Osteocyte (in vitro differentiated cells): ENCODE data around the gene TMEM247. TPM values are rescaled to one million over a fixed set of nuclear protein-coding genes. Genes with fewer than 3 reads are reported as not detected.

Source experiments
- DNase-seq: peaks from one replicate; pipeline ENCODE4 v3.0.0; 2021; ENCODE audit warnings: mixed read lengths; ENCODE audit not compliant: unreplicated experiment; ENCODE audit errors: extremely low spot score
- H3K27ac Mint-ChIP-seq: one replicate; pipeline ENCODE4 v1.8.0; 2021; ENCODE audit warnings: mild to moderate bottlenecking, mixed read lengths; ENCODE audit not compliant: unreplicated experiment
- H3K27me3 Mint-ChIP-seq: one replicate; pipeline ENCODE4 v1.8.0; 2021; ENCODE audit warnings: mixed read lengths; ENCODE audit not compliant: unreplicated experiment
- H3K36me3 Mint-ChIP-seq: one replicate; pipeline ENCODE4 v1.8.0; 2021; ENCODE audit warnings: mixed read lengths; ENCODE audit not compliant: unreplicated experiment
- H3K4me1 Mint-ChIP-seq: one replicate; pipeline ENCODE4 v1.8.0; 2021; ENCODE audit warnings: mixed read lengths; ENCODE audit not compliant: unreplicated experiment
- H3K4me3 Mint-ChIP-seq: one replicate; pipeline ENCODE4 v1.8.0; 2021; ENCODE audit warnings: mild to moderate bottlenecking, moderate library complexity, mixed read lengths; ENCODE audit not compliant: unreplicated experiment
- H3K9me3 Mint-ChIP-seq: one replicate; pipeline ENCODE4 v1.8.0; 2021; ENCODE audit warnings: mixed read lengths; ENCODE audit not compliant: unreplicated experiment
- CTCF ChIP-seq: fragments of 200-600 bp; sonication (generic); IDR thresholded peaks from 2 replicates; pipeline ENCODE4 v1.5.0; 2021; ENCODE audit warnings: antibody characterized with exemption, mild to moderate bottlenecking, moderate library complexity
- total RNA-seq: library from RNA; stranded (reverse); gene quantifications from 2 replicates; pipeline ENCODE4 v1.2.1, GENCODE V29; 2021

TMEM247 gene
- total RNA-seq, 1 donor from 2014 or later, result not detected

- Mint-ChIP-seq H3K4me1 (no peaks in the 10 kb centered on the region), H3K4me3 (no peak overlapping the region), H3K27me3 (peaks cover 3% of the 10 kb centered on the region), H3K36me3 (no peaks in the 10 kb centered on the region), H3K9me3 (no peaks in the 10 kb centered on the region), H3K27ac (no peak overlapping the region)
- DNase-seq, result no peak
- no peak for TF ChIP-seq CTCF
These were observed 46.3 kb downstream of the TMEM247 start for GRCh38 chr2:46525522-46526155.

DNA sequence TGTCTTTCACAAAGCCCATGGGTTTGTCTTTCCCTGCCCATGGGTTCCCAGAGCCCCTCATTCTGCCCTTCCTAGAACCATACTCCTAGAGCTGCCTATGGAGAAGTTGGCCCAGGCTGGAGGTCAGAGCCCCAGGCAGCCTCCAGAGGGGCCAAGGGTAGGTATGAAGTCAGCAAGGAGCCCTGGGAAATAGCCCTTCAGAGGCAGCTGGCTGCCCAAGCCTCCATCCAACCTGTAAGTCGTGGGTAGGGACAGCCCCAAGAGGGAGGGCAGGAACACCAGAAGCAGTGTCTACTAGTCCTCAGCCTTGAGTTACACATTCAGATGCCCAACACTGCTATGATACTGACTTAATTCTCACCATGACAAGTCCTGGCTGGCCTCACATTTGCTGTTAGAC is 49.5 kb downstream of the TMEM247 start:
- no peak overlapping the region for H3K27ac Mint-ChIP-seq
- TF ChIP-seq CTCF, result no peak
- peaks cover under 1% of the 10 kb centered on the region for H3K27me3 Mint-ChIP-seq
- DNase-seq, result peak; percentile 75
- no peaks in the 10 kb centered on the region for H3K36me3 Mint-ChIP-seq
- H3K4me3 Mint-ChIP-seq, result no peak overlapping the region
- H3K4me1 Mint-ChIP-seq, result no peaks in the 10 kb centered on the region
- no peaks in the 10 kb centered on the region for H3K9me3 Mint-ChIP-seq

- Mint-ChIP-seq H3K36me3 (no peaks in the 10 kb centered on the region), H3K27ac (no peak overlapping the region), H3K4me3 (no peak overlapping the region), H3K27me3 (no peaks in the 10 kb centered on the region), H3K9me3 (no peaks in the 10 kb centered on the region), H3K4me1 (no peaks in the 10 kb centered on the region)
- no peak for TF ChIP-seq CTCF
- no peak for DNase-seq
These were observed 51.3 kb downstream of the TMEM247 start for GRCh38 chr2:46530639-46531038.

DNA sequence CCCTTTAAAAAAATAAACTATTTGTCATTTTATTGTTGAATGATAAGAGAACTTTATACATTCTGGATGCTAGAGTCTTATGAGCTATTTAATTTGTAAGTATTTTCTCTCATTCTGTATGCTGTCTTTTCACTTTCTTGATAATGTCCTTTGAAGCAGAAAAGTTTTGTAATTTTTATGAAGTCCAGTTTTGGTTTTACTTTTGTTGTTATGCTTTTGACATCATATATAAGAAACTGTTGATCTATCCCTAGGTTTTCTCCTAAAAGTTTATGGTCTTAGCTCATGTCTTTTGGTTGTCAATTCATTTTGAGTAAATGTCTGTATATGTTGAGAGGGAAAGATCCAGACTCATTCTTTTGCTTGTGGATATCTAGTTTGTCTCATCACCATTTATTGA is 52.5 kb downstream of the TMEM247 start:
- no peak for TF ChIP-seq CTCF
- H3K9me3 Mint-ChIP-seq, result no peaks in the 10 kb centered on the region
- H3K4me3 Mint-ChIP-seq, result no peak overlapping the region
- no peak for DNase-seq
- no peaks in the 10 kb centered on the region for H3K36me3 Mint-ChIP-seq
- H3K27ac Mint-ChIP-seq, result no peak overlapping the region
- H3K4me1 Mint-ChIP-seq, result no peaks in the 10 kb centered on the region
- H3K27me3 Mint-ChIP-seq, result no peaks in the 10 kb centered on the region

Other genes with a start within 250 kb of the TMEM247 start
- gene EPAS1, start 182.2 kb upstream of the TMEM247 start, total RNA-seq, result 11.0 and 14.1 TPM in 2 replicates
- gene RHOQ, start 62.9 kb downstream of the TMEM247 start, total RNA-seq, result 90.6 and 91.3 TPM in 2 replicates
- gene ATP6V1E2, start 63.0 kb downstream of the TMEM247 start, total RNA-seq, result 8.9 and 9.3 TPM in 2 replicates
- gene PIGF, start 137.5 kb downstream of the TMEM247 start, total RNA-seq, result 21.6 and 23.6 TPM in 2 replicates
- gene CRIPT, start 137.7 kb downstream of the TMEM247 start, total RNA-seq, result 16.4 and 19.9 TPM in 2 replicates
- 23.4 and 24.1 TPM in 2 replicates for gene SOCS5, start 219.7 kb downstream of the TMEM247 start, total RNA-seq